PC-9 (cell line): ENCODE data around the gene UPF3A. TPM values are rescaled to one million over a fixed set of nuclear protein-coding genes. Genes with fewer than 3 reads are reported as not detected.
"Not testable (repeated sequence)": the region's sequence is repeated elsewhere in the genome, so short reads cannot be mapped to it uniquely, and the experiment has no call there.

Experiments
- BruUV-seq: library from RNA; stranded (reverse); fragments of 400-500 nt; replicated peaks from 2 replicates; lab custom pipeline; 2021; lab: Mats Ljungman, UMichigan
- CTCF ChIA-PET: fragments of 300-600 bp; sonication (Branson Sonifier 250); formaldehyde crosslinking; loops from one replicate; lab custom pipeline; 2022; ENCODE audit warnings: antibody characterized with exemption; lab: Charles Lee
- POLR2A ChIA-PET: fragments of 300-600 bp; sonication (Branson Sonifier 250); formaldehyde crosslinking; loops from one replicate; lab custom pipeline; 2022; ENCODE audit warnings: antibody characterized with exemption; ENCODE audit not compliant: unreplicated experiment; lab: Charles Lee
- DNase-seq, 2 experiments: peaks; one replicate each; pipeline versions ENCODE4 v3.0.0 to v3.0.0-alpha.2; 2015 to 2022; ENCODE audit warnings: mixed read lengths in 1 of 2
- H2AFZ ChIP-seq: fragments of 200-600 bp; sonication (generic); 2 replicates; pipeline ENCODE4 v1.8.1; 2017; ENCODE audit warnings: antibody characterized with exemption
- H3F3A ChIP-seq: fragments of 200-600 bp; sonication (generic); 2 replicates; pipeline ENCODE4 v1.8.1; 2017; ENCODE audit warnings: antibody characterized with exemption, mild to moderate bottlenecking, low read depth; ENCODE audit not compliant: insufficient read depth
- H3K27ac ChIP-seq: fragments of 200-600 bp; sonication (generic); 2 replicates; pipeline ENCODE4 v1.6.1; 2016; ENCODE audit warnings: mixed run types
- H3K27me3 ChIP-seq: fragments of 200-600 bp; sonication (generic); 2 replicates; pipeline ENCODE4 v1.6.1; 2016; ENCODE audit warnings: low read depth, mixed run types; ENCODE audit not compliant: insufficient read depth
- H3K36me3 ChIP-seq: fragments of 200-600 bp; sonication (generic); 2 replicates; pipeline ENCODE4 v1.6.1; 2016; ENCODE audit warnings: low read depth, mixed run types
- H3K4me1 ChIP-seq: fragments of 200-600 bp; sonication (generic); replicated peaks from 2 replicates; pipeline ENCODE4 v1.6.1; 2016; ENCODE audit warnings: mixed run types; ENCODE audit not compliant: insufficient read depth
- H3K4me2 ChIP-seq: fragments of 200-600 bp; sonication (generic); 2 replicates; pipeline ENCODE4 v1.6.1; 2017; ENCODE audit warnings: mixed run types
- H3K4me3 ChIP-seq: fragments of 200-600 bp; sonication (generic); 2 replicates; pipeline ENCODE4 v1.6.1; 2016; ENCODE audit warnings: mixed run types
- H3K79me2 ChIP-seq: fragments of 200-600 bp; sonication (generic); 2 replicates; pipeline ENCODE4 v1.6.1; 2017; ENCODE audit warnings: low read depth, mixed run types
- H3K9me2 ChIP-seq: fragments of 200-600 bp; sonication (generic); 2 replicates; pipeline ENCODE4 v1.8.1; 2017; ENCODE audit warnings: mild to moderate bottlenecking; ENCODE audit not compliant: insufficient read depth
- H3K9me3 ChIP-seq: fragments of 200-600 bp; sonication (generic); 2 replicates; pipeline ENCODE4 v1.8.1; 2016; ENCODE audit warnings: low read depth; ENCODE audit not compliant: insufficient read depth
- H4K20me1 ChIP-seq: fragments of 200-600 bp; sonication (generic); 2 replicates; pipeline ENCODE4 v1.8.1; 2017; ENCODE audit not compliant: insufficient read depth
- CTCF ChIP-seq: fragments of 200-600 bp; sonication (generic); conservative IDR thresholded peaks from 2 replicates; pipeline ENCODE4 v1.6.1; 2017; ENCODE audit warnings: mixed run types, antibody characterized with exemption, mild to moderate bottlenecking, moderate library complexity
- EZH2 ChIP-seq: fragments of 200-600 bp; sonication (generic); IDR thresholded peaks from 2 replicates; pipeline ENCODE4 v1.8.0; 2017; ENCODE audit warnings: antibody characterized with exemption, low read depth
- intact Hi-C: fragments of 100-400 bp; cut with micrococcal nuclease; formaldehyde crosslinking; loops from one replicate; pipeline ENCODE4 v1.10.0; 2022; ENCODE audit not compliant: unreplicated experiment
- total RNA-seq: library from RNA; stranded (reverse); gene quantifications from 2 replicates; pipeline ENCODE4 v1.2.3, GENCODE V29; 2021

UPF3A gene
- total RNA-seq, 1 experiment from 2014 or later = 54.1 TPM

GRCh38 chr13:114330086-114330485, 48.7 kb downstream of the UPF3A start:
- Histone ChIP-seq H3K4me3 (no peak overlapping the region), H3K79me2 (no peaks in the 10 kb centered on the region), H3K9me2 (no peaks in the 10 kb centered on the region), H2AFZ (no peak overlapping the region), H3K27me3 (no peaks in the 10 kb centered on the region), H3K4me2 (no peak overlapping the region), H3K4me1 (no peaks in the 10 kb centered on the region), H3K36me3 (no peaks in the 10 kb centered on the region), H3K27ac (no peak overlapping the region), H3K9me3 (no peaks in the 10 kb centered on the region), H3F3A (no peaks in the 10 kb centered on the region; the same call in 1 of the 2 replicates), H4K20me1 (no peaks in the 10 kb centered on the region)
- TF ChIP-seq CTCF (no peak), EZH2 (no peak)
- no TSS peak for BruUV-seq
- DNase-seq = no peak
- intact Hi-C loops = no loop called here
- POLR2A ChIA-PET = no interaction called here
- CTCF ChIA-PET = no interaction called here

- intact Hi-C loops, H3K4me1 ChIP-seq, DNase-seq, H3K4me3 ChIP-seq, H3K27ac ChIP-seq, H3K36me3 ChIP-seq, H3K4me2 ChIP-seq, H3K27me3 ChIP-seq, POLR2A ChIA-PET, H2AFZ ChIP-seq, H3K79me2 ChIP-seq, CTCF ChIA-PET, H3F3A ChIP-seq, H4K20me1 ChIP-seq, H3K9me2 ChIP-seq, H3K9me3 ChIP-seq, BruUV-seq: not testable (repeated sequence)
Measured at GRCh38 chr13:114333881-114334280, 52.5 kb downstream of the UPF3A start.

GRCh38 chr13:114334305-114335053, 53.1 kb downstream of the UPF3A start:
- Histone ChIP-seq H3K4me2 (no peak overlapping the region), H3K36me3 (no peaks in the 10 kb centered on the region), H3F3A (no peaks in the 10 kb centered on the region), H3K9me2 (no peaks in the 10 kb centered on the region), H3K9me3 (no peaks in the 10 kb centered on the region), H3K79me2 (no peaks in the 10 kb centered on the region), H2AFZ (no peak overlapping the region), H4K20me1 (no peaks in the 10 kb centered on the region), H3K27ac (no peak overlapping the region), H3K27me3 (no peaks in the 10 kb centered on the region), H3K4me3 (no peak overlapping the region), H3K4me1 (no peaks in the 10 kb centered on the region)
- no peak for DNase-seq
- ChIA-PET POLR2A (no interaction called here), CTCF (no interaction called here)
- no peak for TF ChIP-seq EZH2
- TF ChIP-seq CTCF = no peak
- no TSS peak for BruUV-seq
- intact Hi-C loops = no loop called here

GRCh38 chr13:114336457-114336856, 55.1 kb downstream of the UPF3A start:
- H3K4me2 ChIP-seq, H3K4me3 ChIP-seq, H3K79me2 ChIP-seq, H3K9me3 ChIP-seq, H3K27me3 ChIP-seq, H3K36me3 ChIP-seq, intact Hi-C loops, H2AFZ ChIP-seq, H3K9me2 ChIP-seq, H3F3A ChIP-seq, H3K27ac ChIP-seq, H3K4me1 ChIP-seq, BruUV-seq, H4K20me1 ChIP-seq, DNase-seq: not testable (repeated sequence)
- POLR2A ChIA-PET = interaction anchor here (0.7 kb wide), 1 partner anchor 97 kb away, joined by 3 read pairs; no protein-coding TSS in a partner anchor
- CTCF ChIA-PET = interaction anchor here (0.6 kb wide), 1 partner anchor 8 kb away, joined by 7 read pairs; no protein-coding TSS in a partner anchor
